Tongue (tissue), 2 donors: Measurements from ENCODE around the gene PARP16. TPM values are rescaled to one million over a fixed set of nuclear protein-coding genes. Genes with fewer than 3 reads are reported as not detected.

Experiments
- DNase-seq: peaks from one replicate; pipeline ENCODE4 v3.0.0-alpha.2; 2015
- total RNA-seq: library from RNA; depleted of rRNA; stranded (reverse); fragments of >200 nt; gene quantifications from one replicate; pipeline ENCODE4 v1.2.3, GENCODE V29; 2014

Gene PARP16, protein sequence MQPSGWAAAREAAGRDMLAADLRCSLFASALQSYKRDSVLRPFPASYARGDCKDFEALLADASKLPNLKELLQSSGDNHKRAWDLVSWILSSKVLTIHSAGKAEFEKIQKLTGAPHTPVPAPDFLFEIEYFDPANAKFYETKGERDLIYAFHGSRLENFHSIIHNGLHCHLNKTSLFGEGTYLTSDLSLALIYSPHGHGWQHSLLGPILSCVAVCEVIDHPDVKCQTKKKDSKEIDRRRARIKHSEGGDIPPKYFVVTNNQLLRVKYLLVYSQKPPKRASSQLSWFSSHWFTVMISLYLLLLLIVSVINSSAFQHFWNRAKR
- total RNA-seq = 8.7 TPM

DNA sequence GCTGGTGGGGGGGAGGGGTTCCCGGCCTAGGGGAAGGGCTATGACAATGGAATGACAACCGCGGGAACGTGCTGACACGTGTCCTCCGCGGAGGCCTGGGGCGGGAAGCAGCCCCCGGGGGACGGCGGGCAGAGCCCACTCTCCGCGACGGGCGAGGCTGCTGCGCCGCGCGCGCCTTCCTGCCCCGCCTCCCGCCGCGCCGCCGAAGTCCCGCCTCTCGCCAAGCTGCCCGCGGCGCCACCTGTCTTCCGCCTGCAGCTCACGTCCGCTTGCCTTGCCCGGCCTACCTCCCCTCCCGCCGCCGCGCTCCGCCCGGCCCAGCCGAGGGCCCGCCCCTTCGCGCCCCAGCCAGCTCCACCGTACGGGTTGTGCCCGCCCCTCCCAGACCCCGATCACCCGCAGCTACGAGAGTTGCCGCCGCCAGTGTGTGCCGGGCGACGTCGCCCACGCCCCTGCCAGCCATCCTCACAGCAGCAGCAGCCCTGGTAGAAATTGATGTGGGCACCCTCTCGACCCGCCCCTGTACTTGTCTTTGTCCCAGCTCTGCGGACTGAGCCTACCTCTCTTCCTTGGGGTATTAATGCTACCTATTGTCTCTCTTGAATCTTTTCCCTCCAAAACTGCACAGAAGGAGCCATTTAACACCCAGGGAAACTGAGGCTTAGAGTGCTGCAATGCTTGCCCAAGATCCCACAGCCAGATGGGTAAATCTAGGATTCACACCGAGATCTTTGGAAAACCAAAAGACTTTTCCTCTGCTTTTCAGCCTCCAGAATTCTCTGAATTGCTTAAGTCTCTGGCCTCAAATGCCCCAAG is at the start of gene PARP16:
TSS of gene PARP16 (minus strand) at position 180 of the 816 bp plus-strand sequence. CDS start 457 bp downstream, outside the sequence.
- peak; percentile 96 for DNase-seq

DNA sequence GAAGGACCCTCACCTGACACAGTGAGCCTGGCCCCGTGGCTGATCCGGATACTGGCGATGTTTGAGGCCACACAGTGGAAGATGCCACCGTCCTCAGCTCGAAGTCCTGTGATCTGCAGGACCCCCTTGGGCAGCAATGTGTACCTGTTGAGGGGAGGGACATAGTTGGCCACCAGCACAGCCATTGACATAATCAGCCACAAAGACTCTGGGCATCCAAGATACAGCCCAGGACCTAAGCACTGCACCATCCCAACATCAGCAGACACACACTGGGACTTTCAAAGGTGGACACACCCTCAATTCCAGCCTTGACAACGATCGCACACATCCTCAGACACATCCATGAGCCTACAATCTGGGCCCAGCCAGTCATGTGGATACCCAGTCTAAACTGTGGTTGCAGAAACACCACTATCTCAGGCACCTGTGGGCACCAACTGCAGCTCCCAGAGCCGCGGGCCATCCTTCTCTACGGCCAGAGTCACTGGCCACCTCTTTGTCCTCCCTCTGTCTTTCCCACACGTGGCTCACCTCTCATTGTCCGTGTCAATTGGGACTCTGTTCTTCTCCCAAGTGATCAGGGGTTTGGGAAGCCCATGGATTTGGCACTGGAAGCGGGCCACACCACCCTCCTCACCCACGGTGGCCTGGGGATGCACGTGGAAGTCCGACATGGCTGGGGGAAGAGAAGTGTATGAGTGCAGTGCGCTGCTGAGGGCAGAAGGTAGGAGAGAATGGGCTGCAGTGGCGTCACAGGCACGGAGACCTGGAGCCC is 48.8 kb upstream of the PARP16 start:
- DNase-seq = no peak

DNA sequence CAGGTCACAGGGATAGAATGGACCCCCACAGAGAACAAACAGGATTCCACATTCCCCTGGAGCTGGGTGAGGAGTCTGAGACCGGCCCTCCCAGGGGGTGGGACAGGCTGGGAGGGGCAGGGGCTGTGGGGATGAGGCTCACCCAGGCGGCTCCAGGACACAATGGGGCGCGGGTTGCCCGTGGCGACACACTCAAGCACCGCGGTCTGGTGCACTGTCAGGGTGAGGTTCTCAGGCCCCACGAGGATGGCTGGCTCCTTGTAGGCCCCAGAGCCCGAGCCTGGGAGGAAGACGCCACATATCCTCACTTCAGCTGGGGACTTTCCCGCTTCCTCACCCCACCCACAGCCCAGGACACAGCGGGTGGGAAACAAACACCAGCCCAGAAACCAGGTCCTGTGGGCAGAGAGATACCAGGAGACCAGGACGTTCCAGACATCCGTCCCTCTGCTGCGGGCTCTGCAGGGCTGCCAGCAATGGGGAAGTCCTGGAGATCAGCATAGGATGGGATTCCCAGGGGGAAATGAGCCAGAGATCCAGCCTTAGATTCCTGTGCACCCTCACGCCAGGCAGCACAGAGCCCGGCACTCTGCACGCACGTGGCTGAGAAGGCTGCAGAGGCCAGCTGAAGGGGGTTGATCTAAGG is 48.0 kb upstream of the PARP16 start:
- no peak for DNase-seq

DNA sequence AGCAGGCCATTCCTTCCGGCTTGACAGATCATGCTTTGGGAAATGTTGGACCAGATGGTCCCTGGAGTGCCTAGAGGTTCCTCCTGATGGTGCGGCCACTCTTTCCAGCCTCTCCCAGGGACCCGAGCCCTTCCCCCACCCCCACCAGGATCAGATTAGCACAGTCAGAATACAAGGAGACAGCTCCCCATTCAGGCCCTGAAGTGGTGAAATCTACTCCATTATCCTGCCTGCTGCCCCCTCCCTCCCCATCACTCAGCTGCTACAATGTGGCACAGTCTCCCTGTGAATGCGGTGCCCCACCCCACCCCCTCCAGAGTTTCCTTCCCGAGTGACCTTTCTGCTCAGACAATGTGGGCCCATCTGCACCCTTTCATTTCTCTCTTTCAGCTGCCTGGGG is 47.2 kb upstream of the PARP16 start:
- DNase-seq = no peak

DNA sequence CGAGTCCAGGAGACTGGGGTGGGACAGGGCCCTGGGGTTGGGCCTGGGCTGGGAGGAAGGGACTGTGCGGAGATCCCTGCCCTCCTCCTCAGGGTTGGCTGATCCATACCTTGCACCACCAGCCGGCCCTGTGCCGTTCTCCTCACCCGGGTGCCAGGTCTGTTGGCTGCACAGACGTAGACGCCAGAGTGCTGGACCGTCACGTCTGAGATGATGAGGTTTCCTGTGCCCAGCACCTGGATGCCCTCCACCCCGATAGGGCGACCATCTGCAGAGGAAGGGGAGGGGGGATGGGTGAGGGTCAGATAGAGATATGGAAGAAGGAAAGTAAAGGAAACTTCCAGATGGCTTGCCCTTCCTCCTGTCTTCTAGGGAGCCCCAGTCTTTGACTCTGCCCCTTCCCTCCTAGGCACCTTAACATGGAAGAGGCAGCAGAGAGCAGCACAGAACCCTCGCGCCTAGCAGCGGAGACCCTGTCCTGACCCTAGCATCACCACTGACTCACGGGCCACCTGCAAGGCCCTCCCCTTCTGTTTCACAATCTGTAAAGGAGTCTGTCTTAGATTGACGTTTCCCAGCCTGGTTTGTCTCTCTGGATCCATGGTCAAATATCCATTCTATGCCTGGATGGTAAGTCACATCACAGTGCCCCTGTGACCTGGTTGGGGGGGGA is 46.6 kb upstream of the PARP16 start:
- no peak for DNase-seq

DNA sequence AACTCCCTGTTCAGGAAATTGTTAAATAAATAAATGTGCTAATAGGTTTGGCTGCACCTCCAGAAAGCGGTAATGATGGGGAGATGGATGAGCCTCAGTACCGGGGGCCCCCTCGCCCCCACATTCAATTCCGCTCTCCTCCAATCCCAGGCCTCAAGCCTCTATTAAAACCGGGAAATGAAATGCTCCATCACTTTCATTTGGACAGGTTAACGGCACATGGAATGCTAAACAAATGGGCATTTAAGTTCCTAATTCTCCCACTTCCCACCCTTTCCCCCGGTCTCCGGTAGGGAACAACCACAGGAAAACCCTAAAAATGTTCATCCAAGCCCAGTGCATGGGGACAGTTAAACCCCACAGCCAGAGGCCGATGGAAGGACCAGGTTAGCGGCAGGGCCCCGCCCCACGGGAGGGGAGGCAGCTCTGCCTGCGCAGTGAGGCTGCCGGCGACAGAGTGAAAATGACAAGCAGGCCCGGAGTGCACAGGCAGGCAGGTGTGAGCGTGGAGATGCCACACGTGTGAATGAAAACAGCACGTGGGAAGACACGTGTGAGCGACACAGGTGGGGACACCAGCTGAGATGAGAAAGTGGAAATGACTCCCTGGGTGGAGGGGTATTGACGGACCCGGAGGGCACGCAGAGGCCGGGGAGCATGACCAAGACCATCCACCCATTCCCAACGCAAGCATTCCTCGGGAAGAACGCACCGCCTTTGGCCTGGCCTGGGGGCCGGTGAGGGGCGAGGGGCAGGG is 45.9 kb upstream of the PARP16 start:
- DNase-seq = no peak

DNA sequence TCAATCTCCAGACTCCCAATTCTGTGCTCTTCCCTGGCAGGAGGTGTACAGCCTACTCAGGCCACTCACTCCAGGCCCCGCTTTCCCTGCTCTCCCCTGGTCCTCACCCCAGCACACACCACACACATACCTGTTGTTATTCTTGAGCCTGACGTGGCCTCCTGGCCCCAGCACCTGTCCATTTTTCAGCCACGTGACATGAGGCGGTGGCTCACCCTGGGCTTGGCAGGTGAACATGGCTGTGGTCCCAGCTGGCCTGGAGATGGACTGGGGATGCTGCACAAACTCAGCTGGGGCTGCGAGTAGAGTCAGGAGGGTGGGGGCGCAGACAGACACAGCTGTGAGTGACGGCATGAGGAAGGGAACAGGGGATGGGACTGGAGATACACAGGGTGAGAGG is 45.1 kb upstream of the PARP16 start:
- DNase-seq = no peak

DNA sequence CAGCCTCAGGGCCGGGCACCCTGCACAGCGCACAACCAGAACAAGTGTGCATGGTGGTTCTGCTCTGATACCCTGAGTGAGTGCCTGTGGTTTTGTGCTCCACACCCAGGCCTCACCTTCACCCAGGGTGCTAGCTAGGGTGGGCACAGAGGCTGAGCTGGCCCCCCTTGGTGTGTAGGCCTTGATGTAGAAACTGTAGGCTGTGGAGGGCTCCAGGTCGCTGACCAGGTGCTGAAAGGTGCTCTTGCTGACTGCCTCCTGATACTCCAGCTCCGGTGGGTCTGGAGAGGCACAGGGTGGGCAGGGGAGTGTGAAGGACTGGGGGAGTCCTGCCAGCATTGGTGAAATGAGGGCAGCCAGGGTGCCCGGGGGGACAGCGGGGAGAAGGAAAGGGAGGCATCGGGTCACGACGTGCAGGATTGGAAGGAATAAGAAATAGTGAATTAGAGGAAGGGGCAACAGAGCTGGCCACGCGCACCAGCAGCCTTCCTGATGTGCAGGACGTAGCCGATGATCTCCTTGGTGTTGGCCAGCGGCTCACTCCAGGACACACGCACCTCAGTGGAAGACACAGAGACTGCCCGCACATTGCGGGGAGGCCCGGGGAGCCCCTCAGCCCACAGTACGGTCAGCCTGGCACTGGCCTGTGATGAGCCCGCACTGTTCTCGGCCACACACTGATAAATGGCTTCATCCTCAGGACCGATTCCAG is 44.4 kb upstream of the PARP16 start:
- DNase-seq = no peak

DNA sequence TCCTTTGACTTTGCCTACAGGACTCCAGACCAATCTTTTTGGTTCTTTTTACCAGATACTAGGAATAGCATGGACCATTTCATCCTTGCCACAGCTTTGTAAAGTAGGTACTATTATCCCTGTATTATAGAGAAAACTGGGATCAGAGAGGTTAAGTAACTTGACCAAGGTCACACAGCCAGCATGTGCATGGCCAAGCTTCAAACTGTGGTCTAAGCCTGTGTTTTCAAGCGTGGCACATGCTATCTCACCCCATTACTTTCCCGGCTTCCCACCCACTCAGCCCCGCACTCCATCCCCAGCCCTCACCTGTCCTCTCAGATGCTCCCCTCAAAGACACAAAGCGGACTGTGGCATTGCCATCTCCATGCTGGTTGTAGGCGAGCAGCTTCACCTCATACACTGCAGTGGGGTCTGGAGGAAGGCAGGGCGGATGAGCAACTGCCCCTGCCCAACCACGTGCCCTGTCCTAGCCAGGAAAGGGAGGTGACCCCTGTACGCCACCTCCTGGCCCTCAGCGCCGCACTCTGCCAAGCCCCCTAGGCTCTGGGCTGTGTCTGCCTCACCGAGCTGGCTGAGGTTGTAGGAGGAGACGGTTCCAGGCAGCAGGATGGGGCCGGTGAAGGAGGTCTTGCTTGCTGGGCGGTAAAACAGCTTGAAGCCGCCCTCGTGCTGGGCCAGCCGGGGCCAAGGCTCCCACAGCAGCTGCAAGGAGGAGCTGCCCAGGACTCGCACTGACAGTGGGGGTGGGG is 43.5 kb upstream of the PARP16 start:
- DNase-seq = peak; percentile 38

DNA sequence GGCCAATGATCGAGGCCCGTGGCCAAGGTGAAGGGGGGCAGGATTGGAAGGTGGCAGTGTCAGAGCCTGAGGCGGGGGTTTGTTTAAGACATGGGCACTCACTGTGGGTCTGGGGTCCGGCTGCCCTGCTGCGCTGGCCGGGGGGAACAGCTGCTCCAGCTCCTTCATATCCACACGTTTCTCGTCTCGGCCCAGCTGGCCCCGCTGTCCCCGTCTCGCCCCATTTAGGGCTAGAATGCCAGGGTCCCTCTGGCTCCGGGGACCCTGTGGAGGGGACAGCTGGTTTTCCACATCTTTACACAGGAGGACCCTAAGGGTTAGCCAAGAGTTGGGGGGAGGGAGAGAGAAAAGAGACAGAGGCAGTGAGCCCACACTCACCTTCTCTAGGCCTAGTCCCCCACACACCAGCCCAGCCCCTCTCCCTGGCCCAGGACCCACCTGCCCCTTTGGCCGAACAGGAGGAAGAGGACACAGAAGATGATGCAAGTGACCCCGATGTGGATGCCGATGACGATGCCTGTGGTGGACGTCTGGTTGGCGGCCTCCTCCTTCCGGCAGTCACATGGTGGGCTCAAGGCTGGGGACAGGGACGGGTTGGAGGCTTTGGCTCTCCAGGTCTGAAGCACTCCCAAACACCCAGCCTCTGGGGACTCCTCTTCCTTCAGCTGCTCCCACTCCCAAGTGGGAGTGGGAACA is 42.8 kb upstream of the PARP16 start:
- DNase-seq = no peak

DNA sequence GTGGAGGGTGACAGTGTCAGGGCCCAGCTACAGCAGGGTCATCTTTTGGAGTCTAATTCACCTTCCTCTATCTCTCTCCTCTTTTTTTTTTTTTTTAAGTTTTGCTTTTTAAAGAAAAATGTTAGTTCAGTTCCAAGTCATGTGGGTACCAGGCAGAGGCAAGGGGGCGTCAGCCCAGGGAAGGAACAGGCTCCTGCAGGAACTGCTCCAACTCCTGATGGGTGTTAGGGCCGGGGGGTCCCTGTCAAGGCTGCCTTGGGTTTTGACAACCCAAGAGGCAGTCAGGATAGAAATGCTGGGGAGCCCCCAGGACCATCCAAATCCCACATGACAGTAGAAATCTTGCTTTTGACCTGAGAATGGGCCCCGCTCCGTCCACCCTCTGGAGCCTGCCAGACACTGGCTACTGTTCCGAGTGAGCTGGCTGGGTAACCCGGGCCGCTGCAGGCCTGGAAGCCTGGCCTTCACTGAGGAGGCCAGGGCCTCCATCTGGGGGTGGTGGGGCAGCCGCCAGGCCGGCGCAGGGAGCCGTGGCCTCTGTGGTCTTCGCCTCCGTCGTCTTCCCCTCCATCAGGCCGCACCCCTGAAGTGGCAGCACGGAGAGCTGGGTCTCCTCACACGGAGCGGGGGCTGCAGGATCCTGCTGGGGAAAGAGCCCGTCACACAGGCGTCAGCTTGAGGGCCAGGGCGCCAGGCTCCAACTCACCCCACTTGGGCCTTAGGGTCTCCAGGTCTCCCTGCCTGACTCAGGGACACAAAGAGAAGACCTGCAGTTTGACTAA is 42.0 kb upstream of the PARP16 start:
- no peak for DNase-seq

DNA sequence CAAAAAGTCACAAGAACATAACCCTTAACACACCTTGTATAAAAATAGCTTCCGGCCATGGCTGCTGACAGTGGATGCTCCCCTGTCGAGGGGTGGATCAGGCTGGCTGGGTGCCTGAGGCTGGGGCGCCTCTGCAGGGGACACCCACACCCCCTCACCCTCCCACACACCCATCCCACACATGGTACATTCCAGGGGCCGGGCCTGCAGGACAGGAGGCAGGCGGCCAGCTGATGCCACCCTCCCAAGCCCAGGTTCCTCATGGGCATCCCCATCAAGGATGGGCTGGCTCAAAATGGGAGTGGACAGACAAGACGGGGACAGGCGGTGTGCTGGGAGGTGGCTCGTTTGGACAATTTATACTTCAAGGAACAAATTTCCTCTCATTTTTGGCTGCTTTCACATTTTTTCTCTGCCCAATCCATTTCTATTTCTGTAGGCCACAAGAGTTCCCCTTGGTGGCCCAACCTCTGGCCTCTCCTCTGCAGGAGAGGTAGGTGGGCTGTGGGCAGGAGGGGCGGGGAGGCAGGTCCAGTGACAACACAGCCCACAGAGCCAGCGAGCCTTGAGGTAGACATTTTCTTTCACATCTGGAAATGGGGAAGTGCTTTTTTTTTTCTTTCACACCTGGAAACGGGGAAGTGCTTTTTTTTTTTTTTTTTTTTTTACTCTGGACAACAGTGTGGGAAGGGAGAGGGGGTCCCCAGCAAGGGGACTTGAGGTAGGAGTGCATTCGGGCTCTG is 41.1 kb upstream of the PARP16 start:
- no peak for DNase-seq

DNA sequence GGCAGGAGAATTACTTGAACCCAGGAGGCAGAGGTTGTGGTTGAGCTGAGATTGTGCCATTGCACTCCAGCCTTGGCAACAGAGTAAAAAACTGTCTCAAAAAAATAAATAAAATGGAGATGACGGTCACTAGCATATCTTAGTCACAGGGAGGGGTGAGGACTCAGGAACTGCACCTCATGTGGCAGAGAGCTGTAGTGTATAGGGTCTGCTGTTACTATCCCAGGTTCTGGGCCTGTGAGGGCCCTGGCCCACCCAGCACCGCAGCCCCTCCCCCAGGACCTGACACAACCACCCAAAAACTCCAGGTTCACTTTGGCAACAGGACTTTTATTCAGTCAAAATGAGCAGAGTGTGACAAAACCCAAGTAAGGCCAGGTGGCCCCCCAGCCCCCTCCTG is 40.1 kb upstream of the PARP16 start:
- no peak for DNase-seq

DNA sequence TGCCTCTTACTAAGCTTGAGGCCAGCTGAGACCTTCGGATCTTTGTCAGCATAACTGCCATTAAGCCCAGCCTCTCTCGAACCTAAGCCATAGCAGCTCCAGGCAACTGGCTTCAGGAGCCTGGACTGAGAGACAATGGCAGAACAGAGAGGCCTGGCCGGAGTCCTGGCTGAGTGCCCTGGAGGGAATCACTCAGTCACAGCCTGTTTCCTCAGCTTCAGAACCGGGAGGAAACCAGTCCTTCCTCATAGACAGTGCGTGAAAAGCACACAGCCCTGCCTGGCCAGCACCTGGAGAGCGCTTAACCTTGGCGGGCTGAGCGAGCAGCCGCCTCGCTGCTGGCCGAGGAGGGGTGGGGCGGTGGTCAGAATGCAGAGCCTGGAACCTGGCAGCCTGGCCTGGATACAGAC is 39.4 kb upstream of the PARP16 start:
- DNase-seq = peak; percentile 58

DNA sequence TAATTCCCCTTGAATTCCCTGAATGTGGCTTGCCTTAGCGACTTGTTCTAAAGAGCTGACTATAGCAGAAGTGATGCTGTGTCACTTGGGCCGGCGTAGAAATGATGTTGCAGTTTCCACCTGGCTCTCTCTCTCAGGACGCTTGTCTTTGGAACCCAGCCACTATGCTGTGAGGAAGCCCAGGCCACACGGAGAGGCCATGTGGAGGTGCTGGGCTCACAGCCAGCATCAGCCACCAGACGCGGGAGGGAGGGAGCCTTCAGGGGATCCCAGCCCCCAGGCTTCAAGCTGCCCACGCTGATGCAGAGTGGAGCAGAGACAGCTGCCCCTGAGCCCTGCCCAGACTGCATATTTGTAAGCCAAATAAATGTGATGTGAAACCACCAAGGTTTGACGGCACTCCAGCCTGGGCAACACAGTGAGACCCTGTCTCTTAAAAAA is 36.4 kb upstream of the PARP16 start:
- DNase-seq = peak; percentile 95

DNA sequence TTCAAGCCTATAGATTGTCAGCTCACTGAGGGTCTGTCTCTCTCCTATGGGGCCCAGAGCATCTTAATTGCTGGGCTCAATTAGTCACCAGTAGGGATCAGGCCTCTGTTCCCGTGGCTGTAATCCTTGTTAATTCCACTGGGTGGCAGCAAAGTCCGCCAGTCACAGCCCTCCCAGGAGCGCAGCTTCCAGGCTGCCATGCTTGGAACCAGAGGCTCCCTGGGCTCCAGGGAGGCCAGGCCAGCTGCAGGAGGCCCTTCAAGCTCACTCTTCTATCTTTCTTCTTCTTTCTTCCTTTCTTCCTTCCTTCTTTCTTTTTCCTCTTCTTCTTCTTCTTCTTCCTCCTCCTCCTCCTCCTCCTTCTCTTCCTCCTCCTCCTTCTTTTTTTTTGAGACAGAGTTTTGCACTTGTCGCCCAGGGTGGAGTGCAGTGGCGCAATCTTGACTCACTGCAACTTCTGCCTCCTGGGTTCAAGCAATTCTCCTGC is 32.2 kb upstream of the PARP16 start:
- DNase-seq = peak; percentile 93

DNA sequence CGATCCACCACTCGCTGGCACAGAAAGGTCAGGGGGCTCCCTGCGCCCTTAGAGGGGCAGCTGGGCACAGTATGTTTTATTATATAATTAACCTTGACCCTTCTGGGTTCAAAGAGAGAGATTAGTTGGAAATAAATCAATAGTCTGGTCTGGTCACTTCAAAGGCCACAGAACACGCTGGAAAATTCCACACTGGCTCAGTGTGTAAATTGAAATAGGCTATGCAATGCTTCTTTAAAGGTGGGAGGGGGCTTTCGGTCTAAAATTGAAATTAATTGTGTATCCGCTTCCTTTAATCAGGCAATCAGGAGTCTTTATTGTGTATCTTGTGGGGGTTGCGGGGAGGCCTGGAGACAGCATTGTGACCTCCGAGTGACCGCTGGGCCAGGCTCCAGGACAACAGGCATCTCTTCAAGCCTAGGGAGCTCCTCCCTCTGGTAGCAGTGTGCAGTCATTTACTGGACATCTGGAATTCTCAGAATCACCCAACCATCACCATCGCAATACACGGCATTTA is 25.8 kb upstream of the PARP16 start:
- peak; percentile 41 for DNase-seq
